SK-N-MC (cell line): ENCODE results near the gene THEM4.
"Not testable (repeated sequence)": the region's sequence is repeated elsewhere in the genome, so short reads cannot be mapped to it uniquely, and the experiment has no call there.

Experiments
- EZH2 ChIP-seq: fragments of 200-600 bp; sonication (generic); IDR thresholded peaks from one replicate; pipeline ENCODE4 v1.6.1; 2017; ENCODE audit warnings: antibody characterized with exemption
- FOXP2 ChIP-seq: optimal IDR thresholded peaks from 2 replicates; pipeline ENCODE3; 2011; ENCODE audit warnings: mild to moderate bottlenecking, moderate library complexity; ENCODE audit not compliant: insufficient read depth; ENCODE audit errors: extremely low read length, control extremely low read depth
- POLR2AphosphoS5 ChIP-seq: IDR thresholded peaks from 2 replicates; pipeline ENCODE4 v1.6.1; 2012; ENCODE audit warnings: mild to moderate bottlenecking, low read depth, low read length, borderline replicate concordance

DNA sequence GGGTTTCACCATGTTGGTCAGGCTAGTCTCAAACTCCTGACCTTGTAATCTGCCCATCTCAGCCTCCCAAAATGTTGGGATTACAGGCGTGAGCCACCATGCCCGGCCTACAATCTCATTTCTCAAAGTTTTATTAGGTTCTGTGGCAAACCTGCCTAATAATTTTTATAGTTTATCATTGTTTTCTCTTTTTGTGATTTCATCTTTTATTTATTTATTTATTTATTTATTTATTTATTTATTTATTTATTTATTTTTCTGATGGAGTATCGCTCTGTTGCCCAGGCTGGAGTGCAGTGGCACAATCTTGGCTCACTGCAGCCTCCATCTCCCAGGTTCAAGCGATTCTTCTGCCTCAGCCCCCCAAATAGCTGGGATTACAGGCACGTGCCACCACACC is 24.4 kb downstream of the THEM4 start:
- TF ChIP-seq POLR2AphosphoS5, EZH2, FOXP2: not testable (repeated sequence)
